DMS53 treated with DMSO at 0.1 percent for 48 hours (cell line): Measurements from ENCODE around the gene MCC.

Experiments used
- DNase-seq: peaks from one replicate; lab custom pipeline; 2025; ENCODE audit not compliant: unreplicated experiment; lab: John Stamatoyannopoulos, UW

Gene MCC

GRCh38 chr5:113276001-113276400 is 212.3 kb downstream of the MCC start:
- DNase-seq: no peak

DNA sequence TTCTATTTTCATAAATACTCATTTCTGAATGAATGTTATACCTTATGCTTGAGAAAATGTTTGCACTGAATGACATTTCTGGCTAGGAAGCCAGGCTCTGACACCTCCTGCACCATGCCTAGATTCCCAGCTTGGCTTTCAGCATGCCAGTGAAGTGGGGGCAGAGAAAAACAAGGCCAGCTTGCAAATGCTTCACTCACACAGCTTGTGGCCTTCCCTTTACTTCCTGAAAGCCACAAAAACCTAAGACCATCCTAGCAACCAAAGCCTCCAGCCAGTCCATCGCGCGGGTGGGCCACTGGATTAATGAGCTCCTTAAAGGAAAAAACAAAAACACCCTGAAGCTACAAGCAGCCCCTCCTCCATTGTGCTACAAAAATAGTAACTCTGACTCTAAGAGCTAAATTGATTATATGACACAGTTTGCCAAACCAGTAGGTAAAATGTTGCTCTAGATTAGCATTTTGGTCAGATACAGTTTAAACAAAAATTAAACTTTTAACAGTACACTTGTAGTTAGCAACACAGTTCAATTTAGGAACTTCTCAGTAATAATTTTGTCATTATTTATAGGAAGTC is 213.3 kb downstream of the MCC start:
- DNase-seq: no peak

- DNase-seq: no peak
Observed at GRCh38 chr5:113273948-113274347, 214.3 kb downstream of the MCC start.

- DNase-seq: no peak
Observed at GRCh38 chr5:113271745-113272454, 216.4 kb downstream of the MCC start.

DNA sequence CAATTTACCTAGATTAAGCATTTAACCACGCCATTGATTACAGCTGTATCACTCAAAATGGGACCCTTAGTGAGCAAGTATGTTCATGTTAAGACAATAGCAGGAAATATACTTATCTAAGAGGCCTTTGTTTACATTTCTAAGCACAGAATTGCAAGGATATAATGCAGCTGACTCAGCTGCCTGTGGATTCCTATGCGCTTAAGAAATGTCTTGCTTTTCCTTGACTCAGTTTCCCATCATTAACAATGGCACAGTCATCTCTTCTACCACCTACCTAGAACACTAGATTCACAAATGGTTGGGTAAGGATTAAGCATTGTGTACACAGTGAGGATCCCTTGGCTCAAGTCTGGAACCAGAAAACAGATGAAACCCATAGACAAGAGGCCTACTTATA is 217.2 kb downstream of the MCC start:
- no peak for DNase-seq

GRCh38 chr5:113270086-113270485 is 218.2 kb downstream of the MCC start:
- no peak for DNase-seq

DNA sequence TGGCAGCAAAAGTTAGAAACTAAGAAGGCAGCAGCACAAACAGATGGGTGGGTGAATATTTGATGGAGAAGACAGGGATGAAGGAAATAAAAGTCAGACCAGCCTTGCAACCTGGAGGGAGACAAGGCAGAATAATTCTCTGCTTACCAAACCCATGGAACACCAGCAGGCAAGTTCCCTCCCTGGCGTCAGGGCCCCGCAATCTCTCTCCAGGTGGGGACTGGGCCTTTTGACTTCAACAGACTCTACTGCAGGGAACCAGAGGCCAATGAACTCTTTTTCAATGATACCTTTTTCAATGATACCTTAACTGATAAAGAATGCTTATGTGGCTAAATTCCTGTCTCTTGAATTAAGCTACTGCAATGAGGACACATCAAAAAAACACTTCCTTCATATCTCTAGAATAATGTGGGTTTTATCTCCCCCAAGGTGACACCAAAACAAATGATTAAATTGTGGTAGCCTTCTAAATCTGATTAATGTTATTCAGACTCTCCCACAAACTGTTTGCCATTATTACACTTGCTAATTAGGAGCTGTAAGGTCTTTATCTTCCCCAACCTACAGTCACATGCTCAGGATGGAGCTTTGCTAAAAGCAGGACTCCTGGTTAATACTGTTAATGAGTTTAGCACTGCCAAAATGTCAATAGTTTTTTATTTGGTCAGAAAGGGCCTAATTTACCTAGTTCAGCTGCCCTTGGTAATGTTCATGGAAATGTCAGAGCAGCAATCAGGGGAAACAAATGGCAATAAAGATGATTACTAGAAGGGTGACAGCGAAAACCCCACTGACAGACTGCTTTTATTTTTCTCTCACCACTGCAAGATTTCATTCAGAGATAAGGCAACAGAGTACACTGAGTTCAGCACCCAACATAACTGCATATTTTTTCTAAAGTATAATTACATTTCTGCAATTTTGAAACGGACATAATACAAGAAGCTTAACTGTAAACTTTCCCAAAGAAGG is 218.9 kb downstream of the MCC start:
- DNase-seq: no peak

DNA sequence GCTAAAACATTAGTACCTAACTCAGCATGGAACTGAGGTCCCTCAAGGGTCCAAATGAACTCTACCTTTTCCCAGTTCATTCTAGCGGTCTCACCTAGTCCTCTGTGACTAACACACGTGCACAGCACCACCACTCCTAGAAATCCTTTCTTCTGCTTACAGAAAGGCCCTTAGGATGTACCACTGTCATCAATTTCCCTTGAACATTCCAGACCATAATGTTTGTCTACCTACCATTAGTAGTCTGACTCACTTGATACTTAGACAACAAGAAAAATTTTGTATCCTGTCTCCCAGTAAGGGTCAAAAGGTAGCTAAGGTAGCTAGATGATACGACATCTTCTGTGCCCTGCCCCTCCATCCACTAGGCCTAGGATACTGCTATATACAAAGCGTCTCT is 220.0 kb downstream of the MCC start:
- no peak for DNase-seq

GRCh38 chr5:113267361-113267900 is 220.8 kb downstream of the MCC start:
- DNase-seq: no peak

GRCh38 chr5:113266913-113267227 is 221.4 kb downstream of the MCC start:
- no peak for DNase-seq

DNA sequence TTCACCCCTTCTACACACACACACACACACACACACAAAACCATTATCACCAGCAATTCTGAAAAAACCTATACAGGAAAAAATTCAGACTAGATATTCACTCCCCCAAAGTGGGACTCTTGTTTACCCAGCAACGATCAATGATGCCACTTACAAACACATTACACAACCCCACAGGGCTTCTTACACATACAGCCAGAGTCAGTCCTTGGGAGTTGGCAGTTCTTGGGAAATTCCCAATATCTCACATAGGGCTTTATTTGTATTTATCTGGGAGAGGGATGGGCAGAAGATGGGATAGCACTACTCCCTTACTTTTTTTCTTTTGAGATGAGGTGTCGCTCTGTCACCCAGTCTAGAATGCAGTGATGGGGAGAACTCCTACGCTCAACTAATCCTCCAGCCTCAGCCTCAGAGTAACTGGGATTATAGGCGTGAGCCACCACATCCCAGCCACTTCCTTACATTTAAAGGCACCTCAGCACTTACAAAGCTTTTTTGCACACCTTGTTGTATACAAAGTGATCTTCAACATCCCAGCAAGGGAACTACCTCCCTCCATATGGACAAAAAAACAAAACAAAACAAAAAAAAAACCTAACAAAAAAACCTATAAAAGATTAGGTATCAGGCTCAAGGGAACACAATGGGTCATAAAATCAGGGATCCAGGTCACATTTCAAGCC is 221.9 kb downstream of the MCC start:
- no peak for DNase-seq

- DNase-seq: no peak
Observed at GRCh38 chr5:113265190-113265589, 223.1 kb downstream of the MCC start.

DNA sequence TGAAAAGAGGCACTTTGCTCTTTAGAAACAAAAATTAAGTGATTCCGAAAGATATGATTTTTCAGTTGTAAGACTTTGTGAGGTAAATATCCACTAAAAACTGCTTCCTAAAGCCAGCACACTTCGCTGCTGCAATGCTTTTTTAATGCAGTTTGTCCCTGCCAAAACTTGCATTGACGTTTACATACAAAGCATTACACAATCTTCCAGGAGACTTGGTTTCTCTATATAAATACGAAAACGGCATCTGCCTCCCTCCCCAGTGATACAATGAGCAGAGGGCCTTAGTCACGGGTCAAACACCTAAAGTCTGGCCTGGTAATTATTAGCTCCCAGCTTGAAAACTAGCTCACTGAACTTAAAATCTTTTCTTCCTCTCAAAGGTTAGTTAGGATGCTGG is 224.2 kb downstream of the MCC start:
- DNase-seq: no peak

DNA sequence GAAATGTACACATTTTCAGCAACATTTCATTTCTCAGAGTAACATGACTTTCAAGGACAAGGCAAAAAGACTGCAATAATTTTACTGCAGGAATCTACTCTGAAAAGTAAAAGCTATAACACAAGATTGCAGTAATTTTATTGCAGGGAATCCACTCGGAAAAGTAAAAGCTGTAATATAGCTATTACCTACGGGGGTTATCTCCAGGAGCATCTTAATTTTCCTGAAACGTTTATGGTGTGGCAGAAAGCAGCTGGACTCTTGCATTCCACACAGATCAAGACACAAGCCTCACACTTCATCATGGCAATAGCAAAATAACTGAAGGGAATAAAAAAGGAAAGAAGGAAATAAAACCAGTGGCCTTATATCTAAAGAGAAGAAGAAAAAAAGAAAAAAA is 224.7 kb downstream of the MCC start:
- no peak for DNase-seq

DNA sequence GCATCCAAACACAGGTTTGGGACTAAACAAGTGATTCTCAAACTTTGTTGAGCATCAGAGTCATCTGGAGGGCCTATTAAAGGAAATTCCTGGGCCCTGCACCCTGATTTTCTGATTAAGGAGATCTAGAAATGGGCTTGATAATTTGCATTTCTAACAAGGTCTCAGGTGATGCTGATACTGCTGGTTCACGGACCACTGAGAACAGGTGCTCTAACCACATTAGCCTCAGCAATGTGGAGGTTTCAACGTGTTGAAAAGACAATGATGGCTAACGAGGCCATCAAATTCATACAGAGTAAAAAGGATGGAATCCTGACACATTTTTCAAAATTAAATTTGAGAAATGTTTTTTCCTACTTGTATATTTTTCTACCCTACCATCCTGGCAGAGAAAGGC is 225.6 kb downstream of the MCC start:
- no peak for DNase-seq

- DNase-seq: no peak
Observed at GRCh38 chr5:113259034-113259433, 229.2 kb downstream of the MCC start.

DNA sequence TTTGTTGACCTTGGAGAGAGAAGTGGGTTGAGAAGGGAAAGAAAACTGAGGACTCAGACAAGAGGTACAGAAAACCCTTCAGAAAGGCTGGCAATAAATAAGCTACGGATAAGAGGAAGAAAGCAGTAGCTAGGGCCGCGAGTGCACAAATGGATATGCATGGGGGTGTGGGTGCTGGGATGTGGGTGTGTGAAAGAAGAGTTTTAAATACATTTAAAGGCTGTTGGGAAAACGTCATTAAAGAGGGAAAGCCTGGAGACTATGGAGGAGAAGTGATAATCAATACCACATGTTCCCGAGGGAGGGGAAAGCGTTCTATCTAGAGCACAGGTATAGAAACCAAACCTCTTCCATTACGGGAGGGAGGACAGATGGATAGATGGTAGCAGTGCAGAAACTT is 230.7 kb downstream of the MCC start:
- no peak for DNase-seq

DNA sequence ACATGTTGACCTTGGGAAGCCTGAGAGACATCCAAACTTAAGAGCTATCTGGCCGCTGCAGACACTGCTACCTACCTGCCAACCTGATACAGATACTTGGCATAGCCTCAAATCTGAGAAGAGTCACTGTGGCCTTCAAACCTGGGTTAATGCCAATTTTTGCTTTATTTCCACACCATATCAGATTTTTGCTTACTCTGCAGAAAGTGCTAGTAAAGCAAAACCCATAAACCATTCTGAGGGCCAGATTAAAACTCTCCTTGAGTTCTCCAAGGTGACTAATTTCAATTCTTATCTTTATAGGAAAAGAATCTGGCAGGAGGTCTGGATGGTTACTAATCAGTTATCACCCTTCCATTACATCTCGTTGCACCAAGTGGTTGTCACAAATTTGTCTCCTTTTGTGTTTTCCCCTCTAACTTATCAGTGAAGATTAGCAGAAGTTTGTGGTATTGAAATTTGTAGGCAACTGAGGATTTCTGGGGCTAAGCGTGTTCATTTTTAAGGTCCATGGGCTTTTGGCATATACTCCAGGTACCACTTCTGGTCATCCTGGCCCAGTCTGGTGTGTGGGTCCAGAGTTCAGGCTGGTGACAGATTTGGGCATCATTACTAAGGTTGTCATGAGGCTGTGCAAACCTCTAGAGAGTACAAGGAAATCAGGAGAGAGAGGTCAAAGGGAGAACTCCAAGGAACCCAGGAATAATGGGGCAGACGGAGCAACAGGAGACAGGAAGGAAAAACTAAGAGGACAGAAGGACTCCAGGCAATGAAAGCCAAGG is 231.4 kb downstream of the MCC start:
- DNase-seq: no peak

DNA sequence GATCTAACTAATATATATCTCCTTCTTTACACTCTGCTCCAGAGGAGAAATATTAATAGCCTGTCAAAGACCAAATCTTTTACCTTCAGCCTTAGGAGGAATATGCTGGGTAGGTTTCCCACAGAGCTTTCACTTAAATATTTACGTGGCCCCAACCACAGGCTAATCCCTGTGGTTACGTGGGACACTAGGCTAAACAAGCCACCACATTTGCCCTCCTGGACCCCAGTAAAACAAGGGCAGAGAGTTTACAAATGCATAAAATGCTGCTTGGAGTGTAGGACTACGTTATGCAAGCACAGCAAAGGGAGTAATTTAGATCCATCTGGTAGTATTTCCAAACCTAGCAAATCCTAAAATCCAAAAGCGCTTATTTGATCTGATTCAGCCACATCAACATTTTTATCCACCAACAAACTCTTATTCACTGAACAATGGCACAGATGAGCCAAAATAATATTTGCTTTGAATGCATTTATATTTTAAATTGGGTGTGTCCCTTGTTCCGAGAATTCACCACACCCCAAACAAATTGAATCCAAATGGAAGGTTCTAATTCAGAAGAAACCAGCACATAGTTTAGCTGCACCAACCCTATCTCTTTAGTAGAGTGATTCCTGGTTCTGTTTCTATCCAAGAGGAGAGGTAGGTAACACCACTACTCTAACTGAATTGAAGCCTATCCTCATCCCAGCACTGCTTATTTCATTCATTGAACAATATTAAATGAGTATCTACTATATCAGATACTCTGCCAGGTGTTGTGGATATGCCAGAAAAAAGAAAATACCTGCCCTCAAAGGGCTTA is 232.5 kb downstream of the MCC start:
- DNase-seq: no peak

GRCh38 chr5:113255105-113255504 is 233.1 kb downstream of the MCC start:
- no peak for DNase-seq
